ENCODE measurements around the gene DHDDS. TPM values are rescaled to one million over a fixed set of nuclear protein-coding genes. Genes with fewer than 3 reads are reported as not detected.

The DHDDS gene
- total and polyA plus RNA-seq, 2 of the 13 experiments (the other 11 are each of a cell fraction or from before 2014, with no cell fraction given): 18.9 to 28.3 TPM

GRCh38 chr1:26408604-26409003, 23.5 kb upstream of the DHDDS start (continued):
- TF ChIP-seq ZNF318 (CRISPR knock-in tag; IDR thresholded peaks at IDR 0.05) (peak; percentile 100), ZNF343 (CRISPR knock-in tag; IDR thresholded peaks at IDR 0.05) (peak; percentile 99), PAF1 (CRISPR knock-in tag; IDR thresholded peaks at IDR 0.05) (peak; percentile 98; the same call in 1 of the 2 replicates), SRSF9 (IDR thresholded peaks at IDR 0.05; ENCODE audit: borderline replicate concordance, insufficient read depth, low read depth, low read length, poor library complexity, severe bottlenecking) (no peak), ZNF253 (CRISPR knock-in tag; IDR thresholded peaks at IDR 0.05; ENCODE audit: borderline replicate concordance) (peak; percentile 100), RBAK (CRISPR knock-in tag; IDR thresholded peaks at IDR 0.05) (peak; percentile 96), HOXD1 (CRISPR knock-in tag; IDR thresholded peaks at IDR 0.05) (peak; percentile 100), DMAP1 (CRISPR knock-in tag; IDR thresholded peaks at IDR 0.05) (peak; percentile 95), ZNF616 (CRISPR knock-in tag; IDR thresholded peaks at IDR 0.05; ENCODE audit: low read depth) (peak; percentile 99), ETS1 (CRISPR knock-in tag; IDR thresholded peaks at IDR 0.05) (peak; percentile 100), ZNF883 (CRISPR knock-in tag; IDR thresholded peaks at IDR 0.05; ENCODE audit: not compliant biosample characterization) (peak; percentile 100), TP53 (CRISPR knock-in tag; conservative IDR thresholded peaks at IDR 0.05) (peak; percentile 98), ZFP91 (CRISPR knock-in tag; IDR thresholded peaks at IDR 0.05; ENCODE audit: borderline replicate concordance) (no peak; the same call in 1 of the 2 replicates), SNRNP70 (IDR thresholded peaks at IDR 0.05; ENCODE audit: low read depth, low read length) (no peak), ZNF75D (CRISPR knock-in tag; IDR thresholded peaks at IDR 0.05; ENCODE audit: borderline replicate concordance) (peak; percentile 100), THAP8 (CRISPR knock-in tag; IDR thresholded peaks at IDR 0.05; ENCODE audit: borderline replicate concordance) (peak; percentile 100), ZNF484 (CRISPR knock-in tag; IDR thresholded peaks at IDR 0.05; ENCODE audit: borderline replicate concordance, low read depth) (peak; percentile 99; the same call in 1 of the 2 replicates), SOX6 (IDR thresholded peaks at IDR 0.05) (no peak), SOX6 (CRISPR knock-in tag; IDR thresholded peaks at IDR 0.05) (peak; percentile 79)
